Measurements from ENCODE around the gene TMED3.

TMED3 gene

GRCh38 chr15:79340315-79340602, 29.3 kb downstream of the TMED3 start:
- no peak for TF ChIP-seq CTCF (IDR thresholded peaks at IDR 0.05; ENCODE audit: insufficient read depth, missing control alignments)
- FAIRE-seq (no peak), DNase-seq (ENCODE audit: insufficient read length, low spot score) (no peak)

- FAIRE-seq (no peak), DNase-seq (ENCODE audit: insufficient read length, low spot score) (no peak)
- no peak for TF ChIP-seq CTCF (IDR thresholded peaks at IDR 0.05; ENCODE audit: insufficient read depth, missing control alignments)
Observed at GRCh38 chr15:79341396-79341795, 30.5 kb downstream of the TMED3 start.

- no peak for FAIRE-seq
- no peak for DNase-seq (ENCODE audit: insufficient read length, low spot score)
- no peak for TF ChIP-seq CTCF (IDR thresholded peaks at IDR 0.05; ENCODE audit: insufficient read depth, missing control alignments)
Observed at GRCh38 chr15:79349525-79349924, 38.6 kb downstream of the TMED3 start.

- DNase-seq (ENCODE audit: insufficient read length, low spot score) = no peak
- no peak for TF ChIP-seq CTCF (IDR thresholded peaks at IDR 0.05; ENCODE audit: insufficient read depth, missing control alignments)
- FAIRE-seq = peak; percentile 63
Observed at GRCh38 chr15:79352206-79352605, 41.3 kb downstream of the TMED3 start.

GRCh38 chr15:79357566-79357965, 46.7 kb downstream of the TMED3 start:
- no peak for TF ChIP-seq CTCF (IDR thresholded peaks at IDR 0.05; ENCODE audit: insufficient read depth, missing control alignments)
- DNase-seq (ENCODE audit: insufficient read length, low spot score) = no peak
- no peak for FAIRE-seq

GRCh38 chr15:79358069-79358468, 47.2 kb downstream of the TMED3 start:
- TF ChIP-seq CTCF (IDR thresholded peaks at IDR 0.05; ENCODE audit: insufficient read depth, missing control alignments) = no peak
- DNase-seq (ENCODE audit: insufficient read length, low spot score) (no peak), FAIRE-seq (no peak)

- no peak for TF ChIP-seq CTCF (IDR thresholded peaks at IDR 0.05; ENCODE audit: insufficient read depth, missing control alignments)
- no peak for FAIRE-seq
- DNase-seq (ENCODE audit: insufficient read length, low spot score) = no peak
Observed at GRCh38 chr15:79364571-79365240, 53.8 kb downstream of the TMED3 start.
